ENCODE data around the gene MFAP4.
A peak's percentile ranks its signal among the peaks of the same experiment; 100 is the strongest.

MFAP4 gene

DNA sequence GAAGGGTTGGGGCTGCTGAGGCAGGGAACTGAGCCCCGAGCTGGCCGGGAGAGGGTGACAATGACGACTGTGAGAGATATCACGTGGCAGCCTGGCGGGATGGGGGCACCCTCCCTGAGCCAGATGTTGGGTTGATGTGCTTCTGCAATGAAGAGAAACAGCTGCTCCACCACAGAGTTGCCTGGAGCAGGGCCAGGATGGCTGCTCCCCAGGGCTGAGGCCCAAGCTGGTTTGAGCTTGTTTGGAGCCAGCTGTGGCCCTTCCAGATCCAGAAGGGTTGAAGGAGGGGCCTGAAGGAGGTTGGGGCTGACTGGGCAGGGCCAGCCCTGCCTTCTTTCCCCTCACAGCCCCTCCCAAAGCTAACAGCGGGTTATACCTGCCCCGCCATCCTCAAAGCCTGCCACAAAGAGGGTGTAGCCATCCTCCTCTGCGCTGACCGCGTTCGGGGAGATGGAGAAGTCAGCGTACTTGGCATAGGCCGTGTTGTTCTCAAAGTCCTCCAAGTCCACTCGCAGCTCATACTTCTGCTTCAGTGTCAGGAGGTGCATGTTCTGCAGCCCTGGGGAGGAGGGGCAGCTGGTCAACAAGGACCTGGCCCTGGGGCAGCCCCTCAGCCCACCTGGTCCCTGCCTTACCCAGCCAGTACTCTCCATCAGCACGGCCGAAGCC lies 2.1 kb downstream of the MFAP4 start:
- no peak for DNase-seq

DNA sequence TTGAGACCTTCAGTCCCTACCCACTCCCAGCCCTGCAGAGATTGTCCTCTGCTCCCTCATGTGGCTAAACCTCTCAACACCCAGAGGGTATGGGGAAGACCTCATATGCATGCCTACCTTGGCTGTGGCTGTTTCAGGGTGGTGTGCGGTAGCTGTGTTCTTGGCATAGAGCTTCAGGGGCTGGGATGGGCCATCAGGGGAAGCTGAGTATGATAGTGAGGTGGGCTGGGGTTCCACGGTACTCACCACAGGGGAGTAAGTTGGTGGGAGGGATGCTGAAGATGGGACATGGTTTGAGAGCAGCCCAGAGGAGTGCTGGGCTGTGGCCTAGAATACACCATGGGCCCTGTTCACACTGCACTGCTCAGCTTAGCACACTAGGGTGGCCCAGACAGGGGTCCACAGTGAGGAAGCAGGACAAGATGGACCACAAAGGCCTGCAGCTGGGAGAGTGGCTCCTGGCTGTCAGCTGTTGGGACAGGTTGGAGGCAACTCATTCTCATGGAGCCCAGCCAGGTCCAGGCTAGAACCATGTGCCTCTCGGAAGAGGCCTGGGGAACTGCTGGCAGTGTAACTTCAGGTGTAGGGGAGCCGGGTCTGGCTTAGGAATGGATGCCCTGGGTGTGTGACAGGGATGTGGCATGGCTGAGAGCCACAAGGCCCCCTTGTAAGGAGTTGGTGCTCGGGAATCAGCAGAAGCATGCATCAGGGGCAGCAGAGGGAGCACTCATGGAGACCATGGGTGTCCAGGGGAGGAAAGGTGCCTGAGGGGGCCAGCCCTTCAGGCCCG lies 3.1 kb downstream of the MFAP4 start:
- no peak for DNase-seq

DNA sequence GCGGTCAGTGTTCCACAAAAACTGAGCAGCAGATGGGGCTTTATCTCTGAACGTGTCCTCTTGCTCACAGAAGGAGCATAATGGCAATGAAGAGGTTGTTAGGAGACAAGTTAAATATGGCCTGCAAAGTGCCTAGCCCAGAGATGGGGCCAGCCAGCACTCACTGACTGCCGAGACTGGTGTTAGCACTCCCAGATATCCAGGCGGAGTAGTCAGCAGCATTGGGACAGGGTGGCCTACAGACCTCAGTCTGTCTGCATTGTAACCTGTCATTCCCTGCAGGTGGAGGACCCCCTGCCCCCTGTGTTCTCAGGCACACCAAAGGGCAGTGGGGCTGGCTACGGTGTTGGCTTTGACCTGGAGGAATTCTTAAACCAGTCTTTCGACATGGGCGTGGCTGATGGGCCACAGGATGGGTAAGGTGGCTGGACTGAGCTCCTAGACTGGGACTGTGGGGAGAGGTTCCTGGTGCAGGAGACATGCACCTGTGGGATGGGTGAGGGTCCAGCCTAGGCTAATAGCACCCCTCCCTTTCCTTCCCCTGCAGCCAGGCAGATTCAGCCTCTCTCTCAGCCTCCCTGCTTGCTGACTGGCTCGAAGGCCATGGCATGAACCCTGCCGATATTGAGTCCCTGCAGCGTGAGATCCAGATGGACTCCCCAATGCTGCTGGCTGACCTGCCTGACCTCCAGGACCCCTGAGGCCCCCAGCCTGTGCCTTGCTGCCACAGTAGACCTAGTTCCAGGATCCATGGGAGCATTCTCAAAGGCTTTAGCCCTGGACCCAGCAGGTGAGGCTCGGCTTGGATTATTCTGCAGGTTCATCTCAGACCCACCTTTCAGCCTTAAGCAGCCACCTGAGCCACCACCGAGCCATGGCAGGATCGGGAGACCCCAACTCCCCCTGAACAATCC lies 4.2 kb downstream of the MFAP4 start:
- DNase-seq, result no peak

DNA sequence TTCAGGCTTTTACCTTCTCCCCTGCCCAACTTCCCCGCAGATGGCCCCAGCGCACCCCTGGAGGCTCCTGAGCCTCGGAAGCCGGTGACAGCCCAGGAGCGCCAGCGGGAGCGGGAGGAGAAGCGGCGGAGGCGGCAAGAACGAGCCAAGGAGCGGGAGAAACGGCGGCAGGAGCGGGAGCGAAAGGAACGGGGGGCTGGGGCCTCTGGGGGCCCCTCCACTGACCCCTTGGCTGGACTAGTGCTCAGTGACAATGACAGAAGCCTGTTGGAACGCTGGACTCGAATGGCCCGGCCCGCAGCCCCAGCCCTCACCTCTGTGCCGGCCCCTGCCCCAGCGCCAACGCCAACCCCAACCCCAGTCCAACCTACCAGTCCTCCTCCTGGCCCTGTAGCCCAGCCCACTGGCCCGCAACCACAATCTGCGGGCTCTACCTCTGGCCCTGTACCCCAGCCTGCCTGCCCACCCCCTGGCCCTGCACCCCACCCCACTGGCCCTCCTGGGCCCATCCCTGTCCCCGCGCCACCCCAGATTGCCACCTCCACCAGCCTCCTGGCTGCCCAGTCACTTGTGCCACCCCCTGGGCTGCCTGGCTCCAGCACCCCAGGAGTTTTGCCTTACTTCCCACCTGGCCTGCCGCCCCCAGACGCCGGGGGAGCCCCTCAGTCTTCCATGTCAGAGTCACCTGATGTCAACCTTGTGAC lies 5.1 kb downstream of the MFAP4 start:
- DNase-seq, result no peak

DNA sequence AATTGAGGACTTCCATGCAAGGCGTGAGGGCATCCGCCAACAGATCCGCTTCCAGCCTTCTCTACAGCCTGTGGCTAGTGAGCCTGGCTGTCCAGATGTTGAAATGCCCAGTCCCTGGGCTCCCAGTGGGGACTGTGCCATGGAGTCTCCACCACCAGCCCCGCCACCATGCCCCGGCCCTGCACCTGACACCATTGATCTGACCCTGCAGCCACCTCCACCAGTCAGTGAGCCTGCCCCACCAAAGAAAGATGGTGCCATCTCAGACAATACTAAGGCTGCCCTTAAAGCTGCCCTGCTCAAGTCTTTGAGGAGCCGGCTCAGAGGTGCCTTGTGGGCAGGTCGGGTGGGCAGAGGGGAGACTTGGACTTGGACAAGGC lies 5.6 kb downstream of the MFAP4 start:
- DNase-seq, result no peak

DNA sequence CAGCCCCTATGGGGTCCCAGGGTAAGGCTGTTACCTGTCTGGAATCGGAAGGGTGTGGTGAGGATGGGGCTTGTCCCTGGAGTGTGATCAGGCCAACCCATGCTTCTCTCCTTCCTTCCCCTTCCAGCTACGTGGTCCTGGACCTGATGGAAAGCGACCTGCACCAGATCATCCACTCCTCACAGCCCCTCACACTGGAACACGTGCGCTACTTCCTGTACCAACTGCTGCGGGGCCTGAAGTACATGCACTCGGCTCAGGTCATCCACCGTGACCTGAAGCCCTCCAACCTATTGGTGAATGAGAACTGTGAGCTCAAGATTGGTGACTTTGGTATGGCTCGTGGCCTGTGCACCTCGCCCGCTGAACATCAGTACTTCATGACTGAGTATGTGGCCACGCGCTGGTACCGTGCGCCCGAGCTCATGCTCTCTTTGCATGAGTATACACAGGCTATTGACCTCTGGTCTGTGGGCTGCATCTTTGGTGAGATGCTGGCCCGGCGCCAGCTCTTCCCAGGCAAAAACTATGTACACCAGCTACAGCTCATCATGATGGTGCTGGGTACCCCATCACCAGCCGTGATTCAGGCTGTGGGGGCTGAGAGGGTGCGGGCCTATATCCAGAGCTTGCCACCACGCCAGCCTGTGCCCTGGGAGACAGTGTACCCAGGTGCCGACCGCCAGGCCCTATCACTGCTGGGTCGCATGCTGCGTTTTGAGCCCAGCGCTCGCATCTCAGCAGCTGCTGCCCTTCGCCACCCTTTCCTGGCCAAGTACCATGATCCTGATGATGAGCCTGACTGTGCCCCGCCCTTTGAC lies 6.3 kb downstream of the MFAP4 start:
- DNase-seq, result no peak

DNA sequence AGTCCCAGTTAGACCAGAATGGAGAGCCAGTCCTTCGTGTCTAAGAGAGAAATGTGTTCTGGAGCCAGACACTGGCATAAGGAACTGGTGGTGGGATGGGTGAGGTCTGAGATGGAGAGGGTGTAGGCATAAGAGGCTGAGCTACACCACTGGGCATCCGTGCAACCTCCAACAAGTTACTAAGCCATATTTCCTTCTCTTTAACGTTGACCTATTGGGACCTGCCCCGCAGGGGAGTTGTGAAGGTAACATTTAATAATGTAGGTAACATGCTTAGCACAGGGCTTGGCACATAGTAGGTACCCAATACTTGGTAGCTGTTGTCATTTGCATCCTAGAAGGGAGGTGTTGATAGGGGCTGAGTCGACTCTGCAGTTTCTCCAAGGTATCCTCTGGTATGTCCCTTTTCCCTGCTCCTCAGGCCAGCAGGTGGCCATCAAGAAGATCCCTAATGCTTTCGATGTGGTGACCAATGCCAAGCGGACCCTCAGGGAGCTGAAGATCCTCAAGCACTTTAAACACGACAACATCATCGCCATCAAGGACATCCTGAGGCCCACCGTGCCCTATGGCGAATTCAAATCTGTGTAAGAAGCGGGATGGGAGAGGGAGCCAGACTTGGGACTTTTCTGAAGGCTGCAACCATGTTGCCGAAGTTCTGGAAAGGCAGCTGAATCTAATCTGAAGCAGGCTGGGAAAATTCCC lies 7.5 kb downstream of the MFAP4 start:
- DNase-seq, result no peak

DNA sequence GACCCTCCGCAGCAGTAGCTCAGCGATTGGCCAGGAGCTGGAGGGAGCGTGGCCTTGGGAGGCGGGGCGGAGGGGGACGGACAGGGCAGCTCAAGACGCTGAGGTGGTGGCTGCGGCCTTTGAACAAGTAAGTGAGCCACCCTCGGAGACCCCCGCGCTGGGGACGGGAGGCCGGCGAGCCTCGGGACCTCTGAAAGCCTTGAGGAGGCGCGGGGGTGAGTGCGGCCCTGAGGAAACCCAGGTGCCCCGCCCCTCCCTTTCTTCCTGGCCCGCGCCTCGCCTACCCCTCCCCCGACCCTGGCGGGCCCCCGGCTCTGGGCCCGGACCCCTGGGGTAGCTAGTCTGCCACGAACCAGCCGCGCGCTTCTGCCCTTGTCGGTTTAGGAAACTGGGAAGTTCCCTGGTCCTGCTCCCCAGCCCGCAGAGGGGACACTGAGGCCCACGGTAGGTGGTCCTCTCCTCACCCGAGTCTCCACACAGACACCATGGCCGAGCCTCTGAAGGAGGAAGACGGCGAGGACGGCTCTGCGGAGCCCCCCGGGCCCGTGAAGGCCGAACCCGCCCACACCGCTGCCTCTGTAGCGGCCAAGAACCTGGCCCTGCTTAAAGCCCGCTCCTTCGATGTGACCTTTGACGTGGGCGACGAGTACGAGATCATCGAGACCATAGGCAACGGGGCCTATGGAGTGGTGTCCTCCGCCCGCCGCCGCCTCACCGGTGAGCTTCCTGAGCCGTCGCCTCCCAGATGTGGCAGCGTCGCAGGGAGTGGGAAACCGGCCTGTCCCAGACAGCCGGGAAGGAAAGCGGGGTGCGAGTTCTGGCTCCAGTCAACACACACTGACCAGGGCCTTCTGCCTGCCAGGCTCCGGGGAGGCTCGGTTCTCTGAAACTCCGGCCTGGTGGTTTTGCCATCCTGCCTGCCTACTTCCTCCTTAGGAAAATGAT lies 8.3 kb downstream of the MFAP4 start, which contains the start of gene MAPK7:
Gene MAPK7 (plus strand): TSS at position 83 of the 945 bp plus-strand sequence. CDS start 403 bp downstream, at position 486.
- no peak for DNase-seq

DNA sequence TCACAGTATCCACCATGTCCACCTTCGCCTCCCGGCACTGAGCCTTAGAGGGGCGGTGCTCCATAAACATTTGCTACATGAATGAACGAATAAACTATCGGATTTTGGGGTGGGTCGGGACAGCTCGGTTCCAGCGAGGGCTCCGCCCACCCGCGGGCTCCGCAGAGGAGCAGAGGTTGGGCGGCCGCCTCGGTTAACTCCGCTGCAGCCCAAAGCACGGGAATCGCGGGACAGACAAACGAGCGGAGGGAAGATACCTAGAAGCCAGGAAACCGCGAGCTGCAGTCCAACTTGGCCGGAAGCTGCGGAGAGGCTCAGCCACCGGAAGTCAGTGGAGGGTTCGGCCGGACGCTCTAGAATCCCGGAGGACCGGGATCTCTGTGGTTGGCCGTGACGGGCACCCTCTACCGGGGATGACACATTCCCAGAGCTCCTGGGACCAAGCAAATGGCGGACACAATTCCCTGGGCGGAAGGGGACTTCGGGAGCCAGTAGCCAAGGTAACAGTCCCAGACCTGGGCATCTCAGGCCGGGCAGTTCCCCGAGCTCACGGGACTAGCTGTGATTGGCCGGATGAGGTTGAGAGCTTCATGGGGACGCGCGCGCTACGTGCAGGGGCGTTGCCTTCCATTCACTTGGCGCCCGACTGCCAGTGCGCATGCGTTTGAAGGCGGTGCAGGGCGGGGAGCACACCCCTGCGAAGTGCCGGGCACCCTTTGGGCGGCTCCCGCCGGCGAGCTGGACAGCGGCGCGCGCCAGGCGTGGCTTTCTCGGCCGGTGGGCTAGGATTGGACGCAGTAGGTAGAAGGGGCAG lies 9.2 kb downstream of the MFAP4 start:
- DNase-seq, result peak; percentile 98

DNA sequence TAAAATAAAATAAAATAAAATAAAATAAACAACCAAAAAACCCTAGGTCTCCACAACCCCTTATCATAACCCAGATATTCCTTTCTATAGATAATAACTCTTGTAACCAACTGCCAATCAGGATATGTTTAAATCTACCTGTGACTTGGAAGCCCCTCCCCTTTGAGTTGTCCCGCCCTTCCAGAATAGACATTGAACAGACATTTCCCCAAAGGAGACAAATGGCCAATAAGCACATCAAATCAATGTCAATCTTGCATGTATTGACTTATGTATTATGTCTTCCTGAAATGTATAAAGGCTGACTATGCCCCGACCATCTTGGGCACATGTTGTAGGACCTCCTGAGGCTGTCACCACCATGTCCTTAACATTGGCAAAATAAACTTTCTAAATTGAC lies 10.2 kb downstream of the MFAP4 start:
- DNase-seq, result no peak

DNA sequence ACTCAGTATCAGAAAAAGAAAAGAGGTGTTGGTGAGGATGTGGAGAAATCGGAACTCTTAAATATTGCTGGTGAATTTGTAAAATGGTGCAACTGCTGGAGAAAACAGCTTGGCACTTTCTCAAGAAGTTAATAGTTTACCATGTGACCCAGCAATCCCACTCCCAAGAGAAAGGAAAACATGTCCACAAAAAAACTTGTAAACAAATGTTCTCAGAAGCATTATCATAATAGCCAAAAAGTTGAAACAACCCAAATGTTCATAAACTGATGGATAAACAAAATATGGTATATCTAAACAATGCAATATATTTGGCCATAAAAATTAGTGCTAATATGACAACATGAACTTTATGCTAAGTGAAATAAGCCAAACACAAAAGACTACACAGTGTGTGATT lies 11.3 kb downstream of the MFAP4 start:
- no peak for DNase-seq

DNA sequence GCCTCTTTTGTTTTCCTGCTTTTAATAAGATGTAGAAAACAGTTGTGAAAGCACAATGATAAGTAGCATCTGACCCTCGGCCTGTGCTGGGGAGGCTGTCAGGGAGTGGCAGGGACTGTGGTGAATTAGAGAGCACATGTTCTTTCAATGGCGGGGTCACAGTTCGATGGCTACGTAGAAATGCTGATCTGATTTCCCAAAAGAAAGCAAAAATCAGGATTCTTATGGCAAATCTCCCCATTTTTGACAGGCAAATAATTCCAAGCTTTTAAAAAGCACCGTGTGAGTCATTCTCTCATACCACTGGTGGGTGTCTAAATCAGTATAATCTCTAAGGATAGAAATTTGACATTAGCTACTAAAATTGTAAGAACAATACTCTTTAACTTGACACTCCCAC lies 12.9 kb downstream of the MFAP4 start:
- no peak for DNase-seq

DNA sequence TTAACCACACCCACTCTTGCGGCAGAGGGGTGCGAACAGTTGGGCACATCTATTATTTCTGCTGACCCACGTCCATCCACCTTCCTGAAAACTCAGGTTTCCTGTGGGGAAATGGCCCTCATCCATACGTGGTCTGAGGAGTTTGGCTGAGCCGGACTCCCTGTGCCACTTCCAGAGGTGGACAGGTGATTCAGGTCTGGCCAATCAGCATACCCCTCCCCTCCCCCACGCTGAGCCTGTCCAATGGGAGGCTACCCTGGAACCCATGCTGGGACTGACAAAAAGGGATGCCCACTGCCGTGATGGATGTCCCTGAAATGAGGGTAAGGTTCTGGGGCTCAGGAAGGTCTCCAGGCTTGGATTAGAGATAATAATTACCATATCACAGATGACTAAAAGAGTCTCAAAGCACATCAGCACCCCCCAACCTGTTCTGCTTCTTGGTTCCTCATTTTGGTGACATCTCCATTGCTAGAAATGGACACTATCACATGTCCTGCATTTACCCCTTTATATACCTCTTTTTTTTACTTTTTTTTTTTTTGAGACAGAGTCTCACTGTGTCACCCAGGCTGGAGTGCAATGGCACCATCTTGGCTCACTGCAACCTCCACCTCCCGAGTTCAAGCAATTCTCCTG lies 14.0 kb downstream of the MFAP4 start:
- DNase-seq, result no peak

DNA sequence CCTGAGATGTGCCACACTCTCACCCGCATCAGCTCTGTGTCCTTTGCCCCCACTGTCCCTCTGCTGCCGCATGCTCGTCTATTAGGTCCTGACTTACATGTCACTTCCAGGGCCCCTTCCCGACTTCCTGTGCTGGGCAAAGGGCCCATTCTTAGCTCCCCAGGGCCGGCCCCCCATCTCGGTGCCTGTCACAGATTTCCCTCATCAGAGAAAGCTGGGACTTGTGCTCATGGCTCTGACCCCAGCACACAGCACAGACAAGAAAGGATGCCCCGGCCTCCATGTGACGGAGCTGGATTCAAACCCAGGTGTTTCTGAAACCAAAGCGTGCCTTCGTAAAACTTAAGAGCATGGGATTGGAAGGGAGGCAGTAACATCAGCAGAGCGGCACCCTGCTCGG lies 14.6 kb downstream of the MFAP4 start:
- DNase-seq, result no peak

DNA sequence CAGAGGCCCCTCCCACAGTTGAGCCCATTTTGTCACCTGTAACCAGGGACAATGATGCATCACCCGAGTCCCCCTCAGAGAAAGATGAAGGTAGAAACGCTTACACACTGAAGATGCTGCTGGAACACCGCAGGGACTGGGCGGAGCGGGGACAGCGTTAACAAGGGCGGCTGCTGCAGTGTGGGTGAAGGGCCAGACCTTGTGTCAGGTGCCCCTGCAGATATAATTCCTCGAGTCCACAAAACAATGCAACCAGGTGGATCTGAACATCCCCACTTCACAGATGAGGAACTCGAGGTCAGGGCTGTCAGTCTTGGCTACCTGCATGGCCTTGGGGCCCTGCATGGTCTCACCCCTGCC lies 15.0 kb downstream of the MFAP4 start:
- no peak for DNase-seq

DNA sequence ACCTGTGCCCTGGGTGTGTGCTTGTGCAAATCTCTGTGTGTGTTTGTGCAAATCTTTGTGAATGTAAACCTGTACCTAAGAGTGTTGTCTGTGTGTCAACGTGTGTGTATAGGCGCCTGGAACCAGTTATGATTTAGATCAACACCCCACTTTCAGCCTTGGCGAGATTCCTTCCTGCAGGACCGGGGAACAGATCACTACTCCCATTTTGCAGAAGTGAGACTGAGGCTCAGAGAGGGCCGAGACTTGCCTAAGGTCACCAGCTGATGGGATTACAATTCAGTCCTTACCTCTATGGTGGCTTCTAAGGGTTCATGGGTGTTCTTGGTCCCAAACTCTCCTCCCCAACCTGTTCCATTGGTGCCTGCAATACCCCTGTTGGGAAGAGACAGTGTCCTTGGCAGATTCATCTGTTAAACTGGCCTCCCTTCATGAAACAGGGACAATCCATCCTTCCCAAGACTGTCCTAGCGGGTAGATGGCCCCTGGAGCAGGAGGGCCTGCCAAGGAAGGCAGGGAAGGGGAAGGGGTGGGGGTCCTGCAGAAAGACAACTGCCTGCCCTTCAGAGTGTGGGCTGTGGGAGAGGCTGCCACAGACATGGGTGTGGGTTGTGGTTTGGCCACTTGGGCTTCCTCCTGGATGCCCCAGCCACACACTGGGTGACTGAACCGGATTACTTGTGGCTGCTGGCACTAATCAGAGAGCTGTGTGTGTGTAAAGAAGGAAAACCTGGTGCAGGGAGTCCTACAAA lies 15.6 kb downstream of the MFAP4 start:
- DNase-seq, result no peak

DNA sequence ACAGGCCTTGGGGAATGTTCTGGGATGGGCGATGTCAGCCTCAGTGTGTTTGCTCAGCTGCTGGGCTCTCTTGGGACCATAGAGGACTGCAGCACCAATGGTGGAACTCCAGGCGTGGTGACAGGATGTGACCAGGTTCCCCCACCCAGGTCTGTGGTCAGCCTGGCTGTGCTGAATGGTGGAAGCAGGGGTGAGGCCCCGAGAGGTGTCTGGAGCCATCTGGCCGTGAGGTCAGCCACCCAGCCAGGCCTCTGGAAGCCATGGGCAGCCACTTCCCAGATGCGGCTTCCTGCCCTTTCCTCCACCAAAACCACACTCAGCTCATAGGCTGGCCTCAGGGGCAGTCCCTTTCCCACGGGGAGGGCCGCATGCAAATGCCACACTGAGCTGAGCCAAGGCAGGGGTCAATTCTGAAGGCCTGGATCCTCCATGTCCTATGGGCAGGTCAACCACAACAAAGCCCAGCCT lies 16.5 kb downstream of the MFAP4 start:
- DNase-seq, result peak; percentile 26

Data from activated CD4-positive, alpha-beta T cell treated with anti-CD3 and anti-CD28 coated beads, Interleukin-2, amount 50 U/mL, for 16 hours (primary cell).